Central memory CD8-positive, alpha-beta T cell (primary cell): ENCODE results near the gene PSG2.
A peak's percentile ranks its signal among the peaks of the same experiment; 100 is the strongest.
"Not testable (repeated sequence)": the region's sequence is repeated elsewhere in the genome, so short reads cannot be mapped to it uniquely, and the experiment has no call there.

Experiments
- ATAC-seq: fragments of 150-1000 bp; cut with Tn5 transposase; replicated peaks from 2 replicates; pipeline ENCODE4 v1.10.0; 2022; ENCODE audit warnings: mild to moderate bottlenecking, moderate FRiP score, moderate number of reproducible peaks; ENCODE audit not compliant: poor library complexity, severe bottlenecking; ENCODE audit errors: extremely low read depth
- DNase-seq, 2 donors: peaks; one replicate each; pipeline ENCODE4 v3.0.0; 2021; ENCODE audit warnings: low spot score in 2 of 2
- H3K27ac Mint-ChIP-seq: one replicate; pipeline ENCODE4 v1.8.0; 2022; ENCODE audit warnings: low read depth, mild to moderate bottlenecking, moderate library complexity, mixed read lengths
- H3K27me3 Mint-ChIP-seq: one replicate; pipeline ENCODE4 v1.8.0; 2022; ENCODE audit warnings: mixed read lengths
- H3K36me3 Mint-ChIP-seq: one replicate; pipeline ENCODE4 v1.8.0; 2022; ENCODE audit warnings: mild to moderate bottlenecking, moderate library complexity, mixed read lengths; ENCODE audit not compliant: insufficient read depth
- H3K4me1 Mint-ChIP-seq: one replicate; pipeline ENCODE4 v1.8.0; 2022; ENCODE audit warnings: mixed read lengths
- H3K4me3 Mint-ChIP-seq: one replicate; pipeline ENCODE4 v1.8.0; 2022; ENCODE audit warnings: mild to moderate bottlenecking, moderate library complexity, mixed read lengths
- H3K9me3 Mint-ChIP-seq: one replicate; pipeline ENCODE4 v1.8.0; 2022; ENCODE audit warnings: mixed read lengths

Gene PSG2

GRCh38 chr19:43082601-43083000 lies at the start of gene PSG2:
Gene PSG2, minus strand, starts transcription at chr19:43082701. Its CDS starts 132 bp downstream, at chr19:43082569.
- not testable (repeated sequence) for ATAC-seq, H3K36me3 Mint-ChIP-seq, H3K4me3 Mint-ChIP-seq, DNase-seq, H3K4me1 Mint-ChIP-seq, H3K9me3 Mint-ChIP-seq
- H3K27me3 Mint-ChIP-seq, result peaks cover 31% of the 10 kb centered on the region
- peak within 1 kb of the TSS; percentile 64 for H3K27ac Mint-ChIP-seq

GRCh38 chr19:43131281-43131842 lies 48.9 kb upstream of the PSG2 start:
- not testable (repeated sequence) for H3K4me1 Mint-ChIP-seq, H3K4me3 Mint-ChIP-seq, ATAC-seq, H3K9me3 Mint-ChIP-seq, H3K27ac Mint-ChIP-seq, H3K36me3 Mint-ChIP-seq, DNase-seq
- peaks cover 20% of the 10 kb centered on the region for H3K27me3 Mint-ChIP-seq

GRCh38 chr19:43129197-43129596 lies 46.7 kb upstream of the PSG2 start:
- DNase-seq, H3K36me3 Mint-ChIP-seq, H3K4me1 Mint-ChIP-seq, ATAC-seq, H3K27ac Mint-ChIP-seq, H3K9me3 Mint-ChIP-seq, H3K4me3 Mint-ChIP-seq: not testable (repeated sequence)
- peaks cover 20% of the 10 kb centered on the region for H3K27me3 Mint-ChIP-seq

GRCh38 chr19:43127336-43127735 lies 44.8 kb upstream of the PSG2 start:
- H3K4me3 Mint-ChIP-seq, H3K4me1 Mint-ChIP-seq, DNase-seq, H3K27ac Mint-ChIP-seq, H3K9me3 Mint-ChIP-seq, H3K36me3 Mint-ChIP-seq, ATAC-seq: not testable (repeated sequence)
- H3K27me3 Mint-ChIP-seq, result peaks cover 15% of the 10 kb centered on the region

- no peaks in the 10 kb centered on the region for H3K4me1 Mint-ChIP-seq
- no peak overlapping the region for H3K27ac Mint-ChIP-seq
- H3K9me3 Mint-ChIP-seq, result no peaks in the 10 kb centered on the region
- DNase-seq (no peak), ATAC-seq (no peak)
- H3K4me3 Mint-ChIP-seq, result no peak overlapping the region
- peaks cover 19% of the 10 kb centered on the region for H3K27me3 Mint-ChIP-seq
- peaks cover 2% of the 10 kb centered on the region for H3K36me3 Mint-ChIP-seq
These were observed 44.2 kb upstream of the PSG2 start for GRCh38 chr19:43126720-43127119.

GRCh38 chr19:43124360-43124759 lies 41.9 kb upstream of the PSG2 start:
- Mint-ChIP-seq H3K36me3 (peaks cover 2% of the 10 kb centered on the region), H3K9me3 (no peaks in the 10 kb centered on the region), H3K4me1 (no peaks in the 10 kb centered on the region), H3K27me3 (peaks cover 15% of the 10 kb centered on the region), H3K27ac (no peak overlapping the region), H3K4me3 (no peak overlapping the region)
- DNase-seq (no peak), ATAC-seq (no peak)

- peaks cover 24% of the 10 kb centered on the region for H3K27me3 Mint-ChIP-seq
- not testable (repeated sequence) for ATAC-seq, DNase-seq, H3K9me3 Mint-ChIP-seq, H3K4me3 Mint-ChIP-seq, H3K27ac Mint-ChIP-seq, H3K36me3 Mint-ChIP-seq, H3K4me1 Mint-ChIP-seq
These were observed 38.0 kb upstream of the PSG2 start for GRCh38 chr19:43120433-43121026.

- ATAC-seq, H3K27ac Mint-ChIP-seq, H3K9me3 Mint-ChIP-seq, H3K4me3 Mint-ChIP-seq, H3K36me3 Mint-ChIP-seq, DNase-seq, H3K4me1 Mint-ChIP-seq: not testable (repeated sequence)
- peaks cover 24% of the 10 kb centered on the region for H3K27me3 Mint-ChIP-seq
These were observed 37.0 kb upstream of the PSG2 start for GRCh38 chr19:43119526-43119925.

GRCh38 chr19:43116421-43116820 lies 33.9 kb upstream of the PSG2 start:
- H3K4me3 Mint-ChIP-seq, ATAC-seq, H3K9me3 Mint-ChIP-seq, H3K27ac Mint-ChIP-seq, H3K36me3 Mint-ChIP-seq, H3K4me1 Mint-ChIP-seq, DNase-seq: not testable (repeated sequence)
- peaks cover 19% of the 10 kb centered on the region for H3K27me3 Mint-ChIP-seq

- not testable (repeated sequence) for ATAC-seq, H3K27ac Mint-ChIP-seq, H3K4me1 Mint-ChIP-seq, H3K9me3 Mint-ChIP-seq, DNase-seq, H3K4me3 Mint-ChIP-seq, H3K36me3 Mint-ChIP-seq
- H3K27me3 Mint-ChIP-seq, result peaks cover 21% of the 10 kb centered on the region
These were observed 33.0 kb upstream of the PSG2 start for GRCh38 chr19:43115548-43115947.

GRCh38 chr19:43115064-43115463 lies 32.6 kb upstream of the PSG2 start:
- not testable (repeated sequence) for ATAC-seq, H3K4me3 Mint-ChIP-seq, H3K36me3 Mint-ChIP-seq, H3K9me3 Mint-ChIP-seq, H3K27ac Mint-ChIP-seq, DNase-seq, H3K4me1 Mint-ChIP-seq
- H3K27me3 Mint-ChIP-seq, result peaks cover 21% of the 10 kb centered on the region

- H3K36me3 Mint-ChIP-seq, H3K4me3 Mint-ChIP-seq, H3K9me3 Mint-ChIP-seq, DNase-seq, H3K27ac Mint-ChIP-seq, ATAC-seq, H3K4me1 Mint-ChIP-seq: not testable (repeated sequence)
- peaks cover 21% of the 10 kb centered on the region for H3K27me3 Mint-ChIP-seq
These were observed 32.1 kb upstream of the PSG2 start for GRCh38 chr19:43114626-43115025.

GRCh38 chr19:43107401-43107800 lies 24.9 kb upstream of the PSG2 start:
- not testable (repeated sequence) for H3K27me3 Mint-ChIP-seq, ATAC-seq, H3K4me3 Mint-ChIP-seq, DNase-seq, H3K4me1 Mint-ChIP-seq, H3K36me3 Mint-ChIP-seq, H3K27ac Mint-ChIP-seq
- H3K9me3 Mint-ChIP-seq, result peaks cover 12% of the 10 kb centered on the region
